Activated gamma-delta T cell treated with Interleukin-2 at 50 U/mL for 16 hours (primary cell): ENCODE measurements around the gene ENHO.
"Not testable (repeated sequence)": the region's sequence is repeated elsewhere in the genome, so short reads cannot be mapped to it uniquely, and the experiment has no call there.

Source experiments
- DNase-seq: peaks from one replicate; pipeline ENCODE4 v3.0.0-alpha.2; 2020

Gene ENHO

GRCh38 chr9:34505370-34506120, 17.2 kb downstream of the ENHO start:
- no peak for DNase-seq

- DNase-seq, result no peak
Observed at GRCh38 chr9:34503406-34503805, 19.4 kb downstream of the ENHO start.

- DNase-seq, result no peak
Observed at GRCh38 chr9:34502891-34503290, 19.9 kb downstream of the ENHO start.

- DNase-seq, result no peak
Observed at GRCh38 chr9:34502471-34502870, 20.3 kb downstream of the ENHO start.

- no peak for DNase-seq
Observed at GRCh38 chr9:34501889-34502425, 20.8 kb downstream of the ENHO start.

- no peak for DNase-seq
Observed at GRCh38 chr9:34501372-34501771, 21.4 kb downstream of the ENHO start.

- peak; percentile 77 for DNase-seq
Observed at GRCh38 chr9:34500623-34501267, 22.0 kb downstream of the ENHO start.

GRCh38 chr9:34499076-34499475, 23.7 kb downstream of the ENHO start:
- no peak for DNase-seq

GRCh38 chr9:34498553-34498952, 24.2 kb downstream of the ENHO start:
- no peak for DNase-seq

GRCh38 chr9:34496149-34496712, 26.6 kb downstream of the ENHO start:
- DNase-seq, result no peak

- peak; percentile 13 for DNase-seq
Observed at GRCh38 chr9:34493972-34494535, 28.7 kb downstream of the ENHO start.

- DNase-seq, result no peak
Observed at GRCh38 chr9:34492051-34492450, 30.7 kb downstream of the ENHO start.

- no peak for DNase-seq
Observed at GRCh38 chr9:34491596-34491995, 31.2 kb downstream of the ENHO start.

GRCh38 chr9:34490760-34491159, 32.0 kb downstream of the ENHO start:
- no peak for DNase-seq

- no peak for DNase-seq
Observed at GRCh38 chr9:34490360-34490759, 32.4 kb downstream of the ENHO start.

GRCh38 chr9:34486572-34486971, 36.2 kb downstream of the ENHO start:
- no peak for DNase-seq

GRCh38 chr9:34485822-34486221, 37.0 kb downstream of the ENHO start:
- DNase-seq, result no peak

- no peak for DNase-seq
Observed at GRCh38 chr9:34484678-34485077, 38.1 kb downstream of the ENHO start.

GRCh38 chr9:34482746-34483145, 40.0 kb downstream of the ENHO start:
- not testable (repeated sequence) for DNase-seq

- not testable (repeated sequence) for DNase-seq
Observed at GRCh38 chr9:34481620-34482019, 41.2 kb downstream of the ENHO start.

GRCh38 chr9:34479431-34479866, 43.3 kb downstream of the ENHO start:
- no peak for DNase-seq

GRCh38 chr9:34477541-34477940, 45.2 kb downstream of the ENHO start:
- no peak for DNase-seq

- no peak for DNase-seq
Observed at GRCh38 chr9:34475097-34475496, 47.7 kb downstream of the ENHO start.
